Measurements from ENCODE around the gene HPCA. TPM values are rescaled to one million over a fixed set of nuclear protein-coding genes. Genes with fewer than 3 reads are reported as not detected.

Gene HPCA
- total RNA-seq, 1 donor from 2014 or later = 1.0 TPM

GRCh38 chr1:32929366-32929765, 43.1 kb downstream of the HPCA start:
- Mint-ChIP-seq H3K27me3 (peaks cover 15% of the 10 kb centered on the region), H3K9me3 (peaks cover 10% of the 10 kb centered on the region), H3K27ac (no peak overlapping the region), H3K4me3 (no peak overlapping the region), H3K4me1 (ENCODE audit: unreplicated experiment) (peaks cover 29% of the 10 kb centered on the region), H3K36me3 (no peaks in the 10 kb centered on the region)
- no peak for DNase-seq (ENCODE audit: extremely low spot score, unreplicated experiment)
- TF ChIP-seq CTCF (conservative IDR thresholded peaks at IDR 0.05) = no peak

- DNase-seq (ENCODE audit: extremely low spot score, unreplicated experiment) = no peak
- no peaks in the 10 kb centered on the region for H3K27me3 Mint-ChIP-seq
- no peak overlapping the region for H3K4me3 Mint-ChIP-seq
- peaks cover 8% of the 10 kb centered on the region for H3K4me1 Mint-ChIP-seq (ENCODE audit: unreplicated experiment)
- no peak overlapping the region for H3K27ac Mint-ChIP-seq
- H3K36me3 Mint-ChIP-seq = peaks cover 6% of the 10 kb centered on the region
- peaks cover 9% of the 10 kb centered on the region for H3K9me3 Mint-ChIP-seq
- no peak for TF ChIP-seq CTCF (conservative IDR thresholded peaks at IDR 0.05)
These were observed 45.5 kb downstream of the HPCA start for GRCh38 chr1:32931760-32932159.

GRCh38 chr1:32933742-32934322, 47.5 kb downstream of the HPCA start:
- TF ChIP-seq CTCF (conservative IDR thresholded peaks at IDR 0.05) = peak; percentile 39
- Mint-ChIP-seq H3K9me3 (no peaks in the 10 kb centered on the region), H3K27me3 (no peaks in the 10 kb centered on the region), H3K27ac (peak overlapping the region; percentile 12), H3K4me1 (ENCODE audit: unreplicated experiment) (peaks cover 8% of the 10 kb centered on the region), H3K36me3 (peaks cover 14% of the 10 kb centered on the region), H3K4me3 (peak overlapping the region; percentile 10)
- no peak for DNase-seq (ENCODE audit: extremely low spot score, unreplicated experiment)

- no peak for TF ChIP-seq CTCF (conservative IDR thresholded peaks at IDR 0.05)
- DNase-seq (ENCODE audit: extremely low spot score, unreplicated experiment) = no peak
- Mint-ChIP-seq H3K27ac (no peak overlapping the region), H3K4me3 (no peak overlapping the region), H3K4me1 (ENCODE audit: unreplicated experiment) (peaks cover 10% of the 10 kb centered on the region), H3K9me3 (no peaks in the 10 kb centered on the region), H3K27me3 (no peaks in the 10 kb centered on the region), H3K36me3 (peaks cover 16% of the 10 kb centered on the region)
These were observed 48.2 kb downstream of the HPCA start for GRCh38 chr1:32934535-32934934.

GRCh38 chr1:32937061-32937460, 50.8 kb downstream of the HPCA start:
- TF ChIP-seq CTCF (conservative IDR thresholded peaks at IDR 0.05) = no peak
- Mint-ChIP-seq H3K36me3 (peaks cover 20% of the 10 kb centered on the region), H3K4me1 (ENCODE audit: unreplicated experiment) (peaks cover 11% of the 10 kb centered on the region), H3K27me3 (no peaks in the 10 kb centered on the region), H3K9me3 (no peaks in the 10 kb centered on the region), H3K27ac (no peak overlapping the region), H3K4me3 (no peak overlapping the region)
- DNase-seq (ENCODE audit: extremely low spot score, unreplicated experiment) = no peak

Measured in type B pancreatic cell (in vitro differentiated cells).